ENCODE results near the gene PRR23E. TPM values are rescaled to one million over a fixed set of nuclear protein-coding genes. Genes with fewer than 3 reads are reported as not detected.

The PRR23E gene
- total RNA-seq, 4 donors from 2014 or later: not detected

GRCh38 chr3:127149621-127150310 lies 43.2 kb upstream of the PRR23E start:
- WGBS, 2 donors: 68 to 70% methylated on average over 6 of the region's 6 CpGs
- Histone ChIP-seq H3K4me3 (no peak overlapping the region), H3K27ac (no peak overlapping the region), H3K36me3 (no peaks in the 10 kb centered on the region), H3K9me3 (no peaks in the 10 kb centered on the region), H3K4me1 (no peaks in the 10 kb centered on the region), H3K27me3 (no peaks in the 10 kb centered on the region)
- TF ChIP-seq CTCF (IDR thresholded peaks at IDR 0.05): no peak
- no peak for TF ChIP-seq EP300 (IDR thresholded peaks at IDR 0.05)
- no peak for TF ChIP-seq POLR2A (IDR thresholded peaks at IDR 0.05)
- DNase-seq (ENCODE audit: low spot score in 2 of 2): no peak

- Histone ChIP-seq H3K4me3 (no peak overlapping the region), H3K9me3 (no peaks in the 10 kb centered on the region), H3K4me1 (no peaks in the 10 kb centered on the region), H3K27me3 (no peaks in the 10 kb centered on the region), H3K27ac (no peak overlapping the region), H3K36me3 (no peaks in the 10 kb centered on the region)
- WGBS, 2 donors: 84 to 87% methylated on average over 14 to 15 of the region's 15 CpGs
- DNase-seq (ENCODE audit: low spot score in 2 of 2): no peak
- TF ChIP-seq CTCF (IDR thresholded peaks at IDR 0.05): no peak
- no peak for TF ChIP-seq EP300 (IDR thresholded peaks at IDR 0.05)
- TF ChIP-seq POLR2A (IDR thresholded peaks at IDR 0.05): no peak
Measured at GRCh38 chr3:127150513-127151250, 42.2 kb upstream of the PRR23E start.

- Histone ChIP-seq H3K4me1 (no peaks in the 10 kb centered on the region), H3K36me3 (no peaks in the 10 kb centered on the region), H3K9me3 (no peaks in the 10 kb centered on the region), H3K4me3 (no peak overlapping the region), H3K27ac (no peak overlapping the region), H3K27me3 (no peaks in the 10 kb centered on the region)
- TF ChIP-seq EP300 (IDR thresholded peaks at IDR 0.05) (no peak), POLR2A (IDR thresholded peaks at IDR 0.05) (no peak), CTCF (IDR thresholded peaks at IDR 0.05) (no peak)
- no peak for DNase-seq (ENCODE audit: low spot score in 2 of 2)
- WGBS, 2 donors: 91 to 94% methylated on average over 9 of the region's 9 CpGs
Measured at GRCh38 chr3:127151251-127151564, 41.7 kb upstream of the PRR23E start.

GRCh38 chr3:127151992-127152650 lies 40.8 kb upstream of the PRR23E start:
- TF ChIP-seq POLR2A (IDR thresholded peaks at IDR 0.05) (no peak), CTCF (IDR thresholded peaks at IDR 0.05) (no peak), EP300 (IDR thresholded peaks at IDR 0.05) (no peak)
- Histone ChIP-seq H3K27me3 (peaks cover 0 to 7% of the 10 kb centered on the region in 2 donors), H3K36me3 (no peaks in the 10 kb centered on the region), H3K4me1 (no peaks in the 10 kb centered on the region), H3K9me3 (no peaks in the 10 kb centered on the region), H3K4me3 (no peak overlapping the region), H3K27ac (no peak overlapping the region)
- no peak for DNase-seq (ENCODE audit: low spot score in 2 of 2)
- 58 to 64% methylated on average over 2 of the region's 2 CpGs for WGBS, 2 donors
